HG03432 (cell line): ENCODE measurements around the gene TTC9B.
"Not testable (repeated sequence)": the region's sequence is repeated elsewhere in the genome, so short reads cannot be mapped to it uniquely, and the experiment has no call there.

Experiments used
- ATAC-seq: cut with Tn5 transposase; IDR thresholded peaks from one replicate; pipeline ENCODE4 v1.9.1; 2021; ENCODE audit warnings: mild to moderate bottlenecking, moderate library complexity; ENCODE audit not compliant: unreplicated experiment

TTC9B gene

GRCh38 chr19:40233811-40234389, 15.7 kb upstream of the TTC9B start:
- ATAC-seq: no peak

DNA sequence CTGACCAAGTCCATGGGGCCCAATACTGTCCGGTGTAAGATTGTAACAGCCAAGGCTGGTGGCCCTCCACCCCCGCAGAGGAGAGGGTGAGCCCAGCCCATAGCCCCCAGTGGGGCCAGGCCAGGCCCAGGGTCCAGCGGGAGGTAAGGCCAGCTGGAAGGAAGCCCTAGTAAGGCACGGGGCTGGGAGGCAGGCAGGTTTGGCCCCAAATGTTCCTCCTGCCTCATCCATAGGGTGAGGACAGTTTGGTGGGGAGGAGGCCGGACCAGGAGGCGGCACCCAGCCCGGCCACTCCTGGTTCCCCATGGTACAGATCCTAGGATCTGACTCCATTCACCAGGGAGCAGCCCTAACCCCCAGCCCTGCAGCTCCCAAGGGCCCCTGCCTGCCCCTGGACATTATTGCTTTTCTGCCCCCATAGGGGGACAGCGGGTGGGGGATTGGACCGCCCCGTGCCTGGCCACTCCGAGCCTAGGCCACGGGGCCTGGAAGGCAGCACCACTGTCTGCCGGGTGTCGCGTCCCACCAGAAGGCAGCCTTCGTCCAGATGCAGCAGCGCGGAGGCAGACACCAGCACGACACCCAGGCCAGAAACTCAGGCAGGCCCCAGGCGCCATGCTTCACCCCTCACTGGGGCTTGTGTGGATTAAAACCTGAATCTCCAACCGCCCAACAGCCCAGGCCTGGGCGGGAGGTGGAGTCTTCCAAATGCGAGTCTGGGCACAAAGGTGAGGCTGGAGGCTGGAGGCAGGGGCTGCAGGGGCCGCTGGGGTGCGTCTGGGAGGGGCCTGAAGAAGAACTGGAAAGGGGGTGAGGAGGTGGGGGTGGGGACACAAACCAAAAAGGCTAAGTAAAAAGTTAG, 15.0 kb upstream of the TTC9B start:
- no peak for ATAC-seq

GRCh38 chr19:40232479-40232878, 14.3 kb upstream of the TTC9B start:
- ATAC-seq: no peak

GRCh38 chr19:40231544-40232424, 13.6 kb upstream of the TTC9B start:
- ATAC-seq: no peak

GRCh38 chr19:40231057-40231456, 12.9 kb upstream of the TTC9B start:
- no peak for ATAC-seq

- no peak for ATAC-seq
These were observed 11.8 kb upstream of the TTC9B start for GRCh38 chr19:40229926-40230417.

DNA sequence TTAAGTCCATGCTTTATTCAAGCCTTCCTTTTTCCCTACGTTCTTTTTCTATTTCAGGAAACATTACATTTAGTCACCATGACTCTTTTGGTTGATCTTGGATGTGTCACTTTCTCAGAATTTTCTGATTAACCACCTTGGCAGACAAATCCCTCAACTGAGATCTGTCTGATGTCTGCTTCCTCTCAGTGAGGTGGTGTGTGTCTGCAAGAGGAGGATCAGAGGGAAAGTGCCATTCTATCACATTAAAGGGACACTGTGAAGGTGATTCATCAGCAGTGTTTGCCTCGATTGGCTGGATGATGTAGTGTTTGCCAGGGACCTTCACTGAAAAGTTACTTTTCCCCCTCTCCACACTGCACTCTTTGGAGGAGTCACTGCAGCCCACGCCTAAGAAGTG, 11.3 kb upstream of the TTC9B start:
- ATAC-seq: no peak

DNA sequence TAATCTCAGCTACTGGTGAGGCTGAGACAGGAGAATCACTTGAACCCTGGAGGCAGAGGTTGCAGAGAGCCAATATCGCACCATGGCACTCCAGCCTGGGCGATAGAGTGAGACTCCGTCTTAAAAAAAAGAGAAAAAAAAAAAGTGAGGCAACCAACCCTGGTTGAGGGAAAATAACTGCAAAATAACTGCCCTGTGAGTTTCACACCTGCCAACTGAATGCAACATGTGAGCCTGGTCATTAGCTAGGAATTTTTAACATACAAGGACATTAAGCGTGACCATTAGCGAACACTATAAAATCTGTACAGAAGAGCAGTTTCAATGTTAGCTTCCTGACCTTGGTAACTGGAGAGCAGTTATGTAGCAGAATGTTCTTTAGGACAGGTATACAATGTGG, 10.7 kb upstream of the TTC9B start:
- ATAC-seq: no peak

DNA sequence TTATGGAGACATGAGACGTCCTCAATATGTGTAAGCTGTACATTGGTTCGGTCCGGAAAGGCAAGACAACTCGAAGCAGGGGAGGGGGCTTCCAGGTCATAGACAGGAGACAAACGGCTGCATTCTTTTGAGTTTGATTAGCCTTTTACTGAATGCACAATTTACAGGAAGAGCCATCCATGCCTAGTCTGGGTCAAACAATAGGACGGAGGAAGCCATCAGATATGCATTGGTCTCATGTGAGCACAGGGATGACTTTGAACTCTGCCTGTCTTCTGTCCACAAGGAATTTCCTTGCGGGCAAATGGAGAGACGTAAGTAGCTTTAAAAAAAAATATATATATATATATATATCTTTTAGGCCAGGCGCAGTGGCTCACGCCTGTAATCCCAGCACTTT, 10.2 kb upstream of the TTC9B start:
- no peak for ATAC-seq

DNA sequence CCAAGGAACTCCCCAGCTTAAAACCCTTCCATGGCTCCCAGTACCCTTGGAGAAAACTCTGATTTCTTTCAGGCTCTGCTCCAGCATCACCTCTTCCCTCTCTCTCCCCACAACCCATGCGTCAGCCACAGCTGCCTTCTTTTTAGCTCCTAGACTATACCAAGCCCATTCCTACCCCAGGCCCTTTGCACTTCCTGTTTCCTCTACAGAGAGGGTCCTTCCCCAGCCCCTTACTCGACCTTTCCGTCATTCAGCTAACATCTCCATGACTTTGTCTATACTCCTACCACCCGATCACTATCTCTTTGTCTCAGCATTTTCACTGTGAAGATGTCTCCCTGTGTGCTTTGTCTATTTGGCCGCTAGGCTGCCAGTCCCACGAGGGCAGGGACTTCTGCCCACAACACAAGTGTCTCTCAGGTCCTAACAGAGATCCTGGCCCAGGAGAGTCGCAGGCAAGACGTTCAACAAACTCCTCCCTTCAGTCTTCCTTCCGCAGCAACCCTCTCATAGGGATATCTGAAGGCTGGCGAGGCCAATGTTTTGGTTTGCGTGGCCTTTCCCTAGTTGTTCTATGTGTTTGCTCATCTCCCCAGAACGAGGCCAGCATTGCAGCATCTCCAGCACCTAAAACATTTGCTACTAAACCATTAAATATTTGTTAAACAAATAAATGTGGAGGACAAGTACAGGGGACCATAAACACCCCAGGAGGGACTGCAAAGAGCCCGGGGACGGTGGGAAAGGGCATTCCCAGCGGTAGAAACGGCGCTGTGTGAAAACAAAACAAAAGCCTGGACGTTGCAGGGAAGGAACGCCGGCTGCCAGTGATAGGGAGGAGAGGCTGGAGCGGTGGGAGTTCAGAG, 7.5 kb upstream of the TTC9B start:
- no peak for ATAC-seq

- no peak for ATAC-seq
These were observed 6.4 kb upstream of the TTC9B start for GRCh38 chr19:40224342-40225150.

DNA sequence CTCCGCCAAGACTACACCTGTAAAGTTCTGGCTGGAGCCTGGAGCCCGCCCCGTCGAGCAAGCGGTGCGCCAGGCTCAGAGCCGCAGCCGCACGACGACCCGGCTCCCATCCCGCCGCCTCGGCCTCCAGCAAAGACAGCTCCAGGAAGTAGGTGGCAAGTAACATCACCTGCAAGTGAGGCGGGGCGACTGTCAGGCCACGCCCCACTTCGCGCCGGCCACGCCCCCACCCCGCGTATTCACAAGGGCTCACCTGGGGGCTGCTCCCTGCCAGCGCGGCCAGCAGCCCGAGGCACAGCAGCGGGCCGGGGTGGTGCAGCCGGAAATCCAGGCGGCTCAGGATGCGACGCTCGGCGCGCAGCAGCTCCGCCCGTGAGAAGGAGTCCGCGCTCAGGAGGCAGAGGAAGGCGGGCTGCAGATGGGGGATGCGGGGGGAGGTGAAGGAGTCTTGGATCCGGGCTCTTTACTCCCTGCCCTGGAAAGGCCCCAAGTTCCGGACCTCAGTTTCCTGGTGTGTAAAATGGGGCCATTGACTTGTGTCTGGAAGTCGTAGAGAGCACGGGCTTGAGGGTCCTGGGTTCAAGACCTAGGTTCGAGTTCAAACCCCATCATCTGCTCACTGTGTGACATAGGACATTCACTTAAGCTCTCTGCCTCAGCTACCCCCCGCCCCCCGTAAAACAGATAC, 5.1 kb upstream of the TTC9B start:
- no peak for ATAC-seq

DNA sequence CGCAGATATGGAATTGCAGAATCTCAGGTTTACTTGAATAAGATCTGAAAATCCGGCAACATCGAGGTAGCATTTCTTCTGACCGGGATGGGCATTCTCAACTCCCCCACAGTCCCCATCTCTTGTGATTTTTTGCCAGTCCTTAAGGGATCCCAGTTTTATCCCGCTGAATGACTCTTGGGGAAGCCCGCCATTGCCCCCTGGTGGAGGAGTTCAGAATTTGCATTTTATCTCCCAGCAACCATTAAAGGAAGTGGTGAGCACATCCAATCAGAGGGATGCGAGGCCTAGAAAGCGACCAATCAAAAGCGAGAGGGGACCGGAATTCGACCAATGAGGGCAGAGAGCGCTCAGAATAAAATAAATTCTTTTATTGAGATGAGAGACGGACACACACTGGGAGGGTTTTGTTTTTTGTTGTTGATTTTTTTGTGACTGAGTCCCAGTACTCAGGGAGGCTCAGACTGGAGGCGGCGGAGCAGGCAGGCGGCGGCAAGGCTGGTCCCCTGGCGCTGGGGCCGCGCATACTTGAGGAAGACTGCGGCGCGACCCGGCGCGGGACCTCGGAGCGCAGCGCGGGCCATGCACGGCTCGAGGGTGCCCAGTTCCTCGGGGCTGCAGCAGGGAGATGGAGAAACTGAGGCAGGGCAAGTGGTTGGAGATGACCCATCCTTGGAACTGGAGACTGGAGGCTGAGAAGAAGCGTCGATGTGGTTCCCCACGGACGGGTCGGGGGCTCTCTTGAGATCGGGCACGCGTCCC, 3.9 kb upstream of the TTC9B start:
- peak; percentile 40 for ATAC-seq

- no peak for ATAC-seq
These were observed 2.5 kb upstream of the TTC9B start for GRCh38 chr19:40220674-40221073.

DNA sequence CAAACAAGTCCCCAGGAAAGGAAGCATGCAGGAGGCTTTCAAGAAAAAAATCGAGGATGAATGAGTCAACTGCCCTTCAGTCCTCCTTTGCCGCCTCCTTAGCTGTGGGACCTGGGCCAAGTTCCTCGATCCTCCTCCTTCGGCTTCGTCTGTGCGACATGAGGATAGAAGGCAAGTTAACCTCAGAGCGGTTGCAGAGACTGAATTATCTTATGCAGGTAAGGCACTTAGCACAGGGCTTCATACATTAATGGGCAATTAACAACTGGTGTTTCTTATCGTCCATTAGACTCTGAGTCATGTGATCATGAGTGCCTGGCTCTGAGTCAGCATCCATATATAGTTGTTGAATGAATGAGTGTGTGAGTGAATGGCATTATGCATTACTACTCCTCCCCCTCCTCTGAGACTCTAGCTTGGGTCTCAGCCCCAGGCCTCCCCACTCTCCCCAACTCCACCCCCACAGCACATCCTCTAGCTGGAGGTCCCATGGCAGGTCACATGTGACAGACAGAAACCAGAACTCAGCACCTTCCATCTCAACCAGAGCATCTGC, 1.6 kb upstream of the TTC9B start:
- no peak for ATAC-seq

GRCh38 chr19:40219029-40219428, 845 bp upstream of the TTC9B start:
- not testable (repeated sequence) for ATAC-seq

DNA sequence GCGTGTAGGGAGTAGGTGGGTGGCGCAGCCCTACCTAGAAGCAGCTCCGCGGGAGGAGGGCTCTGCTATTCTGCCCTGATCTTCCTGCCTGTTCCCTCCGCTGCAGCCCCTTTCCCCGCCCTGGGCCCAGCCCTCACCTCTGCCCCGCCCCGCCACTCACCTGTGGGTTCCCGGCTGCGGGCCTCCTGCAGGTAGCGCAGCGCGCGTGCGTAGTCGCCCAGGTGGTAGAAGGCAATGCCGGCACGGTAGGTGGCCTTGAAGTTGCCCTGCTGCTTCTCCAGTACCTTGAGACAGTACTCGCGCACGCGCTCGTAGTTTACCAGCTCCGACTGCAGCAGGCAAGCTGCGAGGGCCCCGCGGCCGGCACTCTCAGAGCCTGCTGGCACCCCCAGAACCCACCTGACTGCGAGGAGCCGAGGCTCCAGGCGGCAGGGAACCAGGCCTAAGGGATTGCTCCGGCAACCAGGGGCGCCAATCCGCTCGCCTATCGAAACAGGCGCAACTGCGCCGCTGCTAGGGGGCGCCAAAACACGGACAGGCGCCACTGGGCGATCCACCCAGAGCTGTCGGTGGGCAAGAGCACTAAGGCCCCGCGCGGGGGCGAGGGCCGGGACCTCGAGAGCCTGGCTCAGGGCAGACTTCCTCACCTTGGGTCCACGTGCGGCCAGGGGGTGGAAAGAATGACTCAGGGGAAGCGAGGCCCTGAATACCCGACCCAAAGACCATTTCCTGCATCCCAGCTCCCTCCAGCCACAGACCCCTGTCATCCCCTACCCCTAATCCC, 965 bp downstream of the TTC9B start:
- no peak for ATAC-seq

DNA sequence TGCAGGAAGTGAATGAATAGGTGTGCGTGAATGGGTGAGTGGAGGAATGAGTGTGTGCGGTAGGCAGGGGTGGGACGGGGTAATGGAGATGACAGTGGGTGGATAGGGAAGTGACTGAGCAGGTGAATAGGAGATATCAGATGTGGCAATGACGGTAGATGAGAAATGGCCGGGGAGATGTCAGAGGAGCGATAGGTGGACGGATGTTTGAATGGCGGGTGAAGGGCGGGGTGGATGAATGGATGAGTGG, 1.5 kb downstream of the TTC9B start:
- no peak for ATAC-seq
